ENCODE results near the gene ECEL1. TPM values are rescaled to one million over a fixed set of nuclear protein-coding genes. Genes with fewer than 3 reads are reported as not detected.
A peak's percentile ranks its signal among the peaks of the same experiment; 100 is the strongest.

The ECEL1 gene
- total RNA-seq, 4 donors from 2014 or later: 0.10 to 0.39 TPM; not detected in 2

DNA sequence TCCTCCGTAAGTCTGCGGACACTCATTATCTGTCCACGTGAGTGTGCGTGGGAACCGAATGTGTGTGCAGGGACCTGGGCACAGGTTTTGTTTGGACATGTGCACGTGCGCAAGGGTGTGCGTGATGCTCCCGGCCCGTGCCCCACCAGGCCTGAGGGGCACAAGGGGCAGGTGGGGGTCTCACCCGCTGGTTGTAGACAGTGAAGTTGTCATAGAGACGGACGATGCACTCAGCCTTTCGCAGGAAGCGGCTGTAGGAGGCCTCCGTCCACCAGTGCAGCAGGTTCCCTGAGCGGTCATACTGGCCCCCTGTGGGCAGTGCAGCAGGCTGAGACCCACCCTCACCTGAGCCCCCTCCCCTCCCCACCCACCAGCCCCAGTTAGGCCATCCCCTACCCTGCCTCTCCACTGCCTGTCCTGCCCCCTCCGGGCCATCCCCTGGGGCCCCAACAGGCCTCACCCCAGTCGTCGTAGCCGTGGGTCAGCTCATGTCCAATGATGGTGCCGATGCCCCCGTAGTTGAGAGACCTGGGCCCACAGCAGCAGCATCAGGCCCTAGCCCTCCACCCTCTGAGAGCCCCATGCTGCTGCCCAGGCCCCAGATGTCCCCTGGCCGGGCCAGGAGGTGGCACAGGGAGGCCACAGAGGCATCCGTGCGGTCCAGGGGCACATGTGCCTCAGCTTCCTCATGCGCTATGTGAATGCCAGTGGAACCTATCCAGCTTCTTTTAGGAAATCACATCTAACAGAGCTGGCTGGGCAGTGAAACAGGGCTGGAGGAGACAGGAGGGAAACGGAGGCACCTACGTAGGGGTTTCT, 6.1 kb downstream of the ECEL1 start:
- WGBS, 2 donors: 86 to 91% methylated on average over 26 to 28 of the region's 29 CpGs
- DNase-seq (ENCODE audit: low spot score in 2 of 2): peak in 1 of 2 donors; percentile 83
- intact Hi-C loops (cut with DNase I; ENCODE audit: low total_unique reads): no loop called here
- H3K4me3 ChIP-seq (ENCODE audit: low read depth, poor library complexity, severe bottlenecking): no peak overlapping the region
- TF ChIP-seq CTCF (IDR thresholded peaks at IDR 0.05) (no peak), POLR2A (IDR thresholded peaks at IDR 0.05) (no peak)

GRCh38 chr2:232480201-232481190, 7.1 kb downstream of the ECEL1 start:
- TF ChIP-seq POLR2A (IDR thresholded peaks at IDR 0.05) (no peak), CTCF (IDR thresholded peaks at IDR 0.05) (no peak)
- 81 to 87% methylated on average over 19 to 23 of the region's 26 CpGs for WGBS, 2 donors
- H3K4me3 ChIP-seq (ENCODE audit: low read depth, poor library complexity, severe bottlenecking): no peak overlapping the region
- intact Hi-C loops (cut with DNase I; ENCODE audit: low total_unique reads): no loop called here
- DNase-seq (ENCODE audit: low spot score in 2 of 2): peak in 1 of 2 donors; percentile 79

DNA sequence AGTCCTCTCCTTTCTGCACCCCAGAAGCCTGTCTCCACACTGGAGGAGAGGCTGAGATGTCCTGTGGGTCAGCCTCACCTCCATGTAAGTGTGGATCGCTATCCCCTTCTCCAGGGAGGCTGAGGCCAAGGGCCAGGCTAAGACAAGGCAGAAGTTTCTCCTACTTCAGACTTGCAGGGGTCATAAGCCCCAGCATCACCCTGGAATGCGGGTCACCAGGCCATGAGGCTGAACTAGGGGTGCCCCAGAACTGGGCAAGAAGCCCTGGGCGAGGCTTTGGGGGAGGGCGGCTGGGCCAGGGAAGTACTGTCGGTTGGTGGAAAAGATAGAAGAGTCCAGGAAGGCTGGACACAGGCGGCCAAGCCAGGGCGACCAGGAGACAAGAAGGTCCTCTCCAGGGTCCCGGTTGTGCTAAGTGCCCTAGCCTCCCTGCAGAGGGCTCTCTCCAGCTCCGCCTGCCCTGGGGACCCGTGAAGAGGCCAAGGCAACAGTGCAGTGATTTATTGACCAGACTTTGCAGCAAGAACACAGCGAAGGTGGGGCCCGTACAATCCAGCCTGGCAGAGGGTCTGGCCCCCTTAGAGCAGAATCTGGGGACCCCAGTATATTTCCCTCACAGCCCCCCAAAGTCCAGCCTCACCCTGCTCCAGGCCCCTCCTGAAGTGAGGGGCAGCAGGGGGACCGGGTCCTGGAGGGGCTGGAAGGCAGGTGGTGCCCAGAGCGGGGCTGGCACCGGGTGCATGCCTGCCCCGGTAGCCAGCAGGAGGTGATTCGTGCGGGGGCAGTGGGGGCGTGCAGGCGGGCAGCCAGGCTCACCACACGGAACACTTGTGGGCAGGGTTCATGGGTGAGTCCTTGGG, 8.1 kb downstream of the ECEL1 start:
- TF ChIP-seq POLR2A (IDR thresholded peaks at IDR 0.05): no peak
- no peak for TF ChIP-seq CTCF (IDR thresholded peaks at IDR 0.05)
- no peak overlapping the region for H3K4me3 ChIP-seq (ENCODE audit: low read depth, poor library complexity, severe bottlenecking)
- intact Hi-C loops (cut with DNase I; ENCODE audit: low total_unique reads): no loop called here
- peak in 1 of 2 donors; percentile 81 for DNase-seq (ENCODE audit: low spot score in 2 of 2)
- 67 to 74% methylated on average over 15 to 17 of the region's 21 CpGs for WGBS, 2 donors

DNA sequence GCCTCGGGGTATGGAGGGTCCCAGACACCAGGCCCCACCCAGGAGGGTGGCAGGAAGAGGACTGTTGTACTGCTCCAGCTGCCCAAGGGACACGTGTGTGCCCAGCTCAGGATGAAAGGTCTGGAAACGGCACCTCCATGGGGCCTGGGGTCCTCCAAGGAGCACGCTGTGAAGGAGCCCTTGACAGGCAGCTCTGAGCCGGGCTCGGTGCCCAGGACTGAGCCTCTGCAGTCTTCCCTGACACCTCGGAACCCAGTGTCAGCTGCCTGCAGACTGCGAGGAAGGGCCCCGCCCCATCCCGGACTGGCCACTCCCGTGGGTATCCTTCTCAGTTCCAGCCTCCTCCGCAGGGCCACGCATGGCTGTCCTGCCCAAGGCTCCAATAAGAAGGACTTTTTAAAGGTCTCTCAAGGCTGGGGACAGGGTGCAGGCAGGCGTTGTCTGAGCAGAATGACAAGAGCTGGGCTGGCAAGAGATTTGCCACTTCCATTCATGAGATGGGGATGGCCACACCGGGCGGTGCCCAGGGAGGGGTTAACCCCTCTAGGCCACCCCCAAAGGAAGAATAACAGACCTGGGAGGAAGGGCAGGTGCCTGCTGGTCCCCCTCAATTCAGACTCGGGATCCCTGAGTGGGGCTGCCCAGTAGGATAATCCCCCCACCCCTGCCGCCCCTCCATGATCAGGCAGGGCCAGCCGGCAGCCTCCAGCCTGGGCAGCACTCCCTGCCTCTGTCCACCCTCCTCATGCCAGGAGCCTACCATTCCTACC, 8.9 kb downstream of the ECEL1 start:
- DNase-seq (ENCODE audit: low spot score in 2 of 2): peak in 1 of 2 donors; percentile 80
- intact Hi-C loops (cut with DNase I; ENCODE audit: low total_unique reads): no loop called here
- WGBS, 2 donors: 62 to 76% methylated on average over 19 of the region's 19 CpGs
- no peak overlapping the region for H3K4me3 ChIP-seq (ENCODE audit: low read depth, poor library complexity, severe bottlenecking)
- TF ChIP-seq POLR2A (IDR thresholded peaks at IDR 0.05): no peak
- no peak for TF ChIP-seq CTCF (IDR thresholded peaks at IDR 0.05)
